Vagina (tissue), 2 donors: ENCODE results near the gene UQCC2. TPM values are rescaled to one million over a fixed set of nuclear protein-coding genes. Genes with fewer than 3 reads are reported as not detected.

Source experiments
- DNase-seq, 2 donors: peaks; one replicate each; pipeline ENCODE4 v3.0.0-alpha.2; 2017; ENCODE audit errors: extremely low spot score in 2 of 2
- H3K27ac ChIP-seq: fragments of 200-600 bp; sonication (generic); one replicate; pipeline ENCODE4 v1.5.1; 2019
- H3K27me3 ChIP-seq: fragments of 200-600 bp; sonication (generic); one replicate; pipeline ENCODE4 v1.5.1; 2019
- H3K36me3 ChIP-seq, 2 donors: fragments of 200-600 bp; sonication (generic); one replicate each; pipeline ENCODE4 v1.5.1; 2017 to 2019
- H3K4me1 ChIP-seq: fragments of 200-600 bp; sonication (generic); one replicate; pipeline ENCODE4 v1.5.1; 2019
- H3K4me3 ChIP-seq, 2 donors: fragments of 200-600 bp; sonication (generic); 1 replicate in 1 of 2; 2 replicates in 1 of 2; pipeline ENCODE4 v1.5.1; 2016 to 2019
- H3K9me3 ChIP-seq: fragments of 200-600 bp; sonication (generic); one replicate; pipeline ENCODE4 v1.5.1; 2019
- POLR2A ChIP-seq, 2 donors: fragments of 450-650 bp; IDR thresholded peaks; one replicate each; pipeline ENCODE4 v1.6.1; 2017; ENCODE audit warnings: antibody characterized with exemption in 2 of 2, mild to moderate bottlenecking in 2 of 2, moderate library complexity in 2 of 2
- POLR2AphosphoS5 ChIP-seq, 2 donors: sonication (generic); formaldehyde crosslinking; IDR thresholded peaks; one replicate each; pipeline ENCODE4 v1.9.0; 2017; ENCODE audit warnings: antibody characterized with exemption in 2 of 2, mild to moderate bottlenecking in 2 of 2, low read depth in 1 of 2; ENCODE audit not compliant: insufficient read depth in 1 of 2
- intact Hi-C: fragments of 100-400 bp; cut with DNase I; formaldehyde crosslinking; loops from one replicate; pipeline ENCODE4 v1.15.1; 2023
- total RNA-seq: library from RNA; depleted of rRNA; stranded (reverse); fragments of >200 nt; gene quantifications from one replicate; pipeline ENCODE4 v1.2.3, GENCODE V29; 2016
- TF ChIP-seq, protein P1 (sequence below), 3 experiments: fragments of 450-650 bp in 2 of 3; fragments of 200-600 bp in 1 of 3; sonication (generic) in 1 of 3; IDR thresholded peaks; one replicate each; pipeline ENCODE4 v1.5.1; 2017 to 2019; ENCODE audit warnings: antibody characterized with exemption in 3 of 3, mild to moderate bottlenecking in 2 of 3, moderate library complexity in 2 of 3

The UQCC2 gene
- total RNA-seq, 1 donor from 2014 or later, result 16.2 TPM

- DNase-seq, result no peak
- H3K36me3 ChIP-seq, result no peaks in the 10 kb centered on the region
- H3K27me3 ChIP-seq, result no peaks in the 10 kb centered on the region
- H3K4me1 ChIP-seq, result peaks cover 56% of the 10 kb centered on the region
- H3K4me3 ChIP-seq, result no peak overlapping the region
- TF ChIP-seq POLR2AphosphoS5 (IDR thresholded peaks at IDR 0.05; ENCODE audit: insufficient read depth in 1 of 2, low read depth in 1 of 2) (no peak), POLR2A (IDR thresholded peaks at IDR 0.05) (no peak)
- TF ChIP-seq, protein P1, sequence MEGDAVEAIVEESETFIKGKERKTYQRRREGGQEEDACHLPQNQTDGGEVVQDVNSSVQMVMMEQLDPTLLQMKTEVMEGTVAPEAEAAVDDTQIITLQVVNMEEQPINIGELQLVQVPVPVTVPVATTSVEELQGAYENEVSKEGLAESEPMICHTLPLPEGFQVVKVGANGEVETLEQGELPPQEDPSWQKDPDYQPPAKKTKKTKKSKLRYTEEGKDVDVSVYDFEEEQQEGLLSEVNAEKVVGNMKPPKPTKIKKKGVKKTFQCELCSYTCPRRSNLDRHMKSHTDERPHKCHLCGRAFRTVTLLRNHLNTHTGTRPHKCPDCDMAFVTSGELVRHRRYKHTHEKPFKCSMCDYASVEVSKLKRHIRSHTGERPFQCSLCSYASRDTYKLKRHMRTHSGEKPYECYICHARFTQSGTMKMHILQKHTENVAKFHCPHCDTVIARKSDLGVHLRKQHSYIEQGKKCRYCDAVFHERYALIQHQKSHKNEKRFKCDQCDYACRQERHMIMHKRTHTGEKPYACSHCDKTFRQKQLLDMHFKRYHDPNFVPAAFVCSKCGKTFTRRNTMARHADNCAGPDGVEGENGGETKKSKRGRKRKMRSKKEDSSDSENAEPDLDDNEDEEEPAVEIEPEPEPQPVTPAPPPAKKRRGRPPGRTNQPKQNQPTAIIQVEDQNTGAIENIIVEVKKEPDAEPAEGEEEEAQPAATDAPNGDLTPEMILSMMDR (IDR thresholded peaks at IDR 0.05), result no peak
- H3K9me3 ChIP-seq, result no peaks in the 10 kb centered on the region
- intact Hi-C loops, result no loop called here
- H3K27ac ChIP-seq, result no peak overlapping the region
Observed at GRCh38 chr6:33747823-33748222, 36.3 kb upstream of the UQCC2 start.

DNA sequence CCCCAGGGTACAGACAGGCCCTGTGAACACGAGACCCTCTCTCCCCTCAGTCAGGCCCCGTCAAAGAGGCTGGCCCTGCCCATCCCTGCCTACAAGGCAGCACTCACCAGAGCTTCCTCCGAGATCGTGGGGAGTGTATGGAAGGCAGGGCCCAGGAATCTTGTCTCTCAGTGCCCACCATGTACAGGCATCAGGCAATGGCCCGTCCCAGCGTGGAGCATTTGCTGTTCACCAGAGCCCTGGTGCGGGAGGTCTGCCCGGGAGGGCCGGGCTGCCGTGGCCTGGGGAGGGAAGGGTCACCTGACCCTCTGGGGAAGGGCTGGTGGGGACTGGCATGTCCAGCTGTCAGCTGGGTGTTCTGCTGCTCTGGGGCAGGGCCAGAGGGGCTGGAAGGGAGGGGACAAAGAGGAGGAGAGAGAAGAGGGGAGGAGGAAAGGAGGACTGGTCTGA is 35.2 kb upstream of the UQCC2 start, which contains the start of gene IP6K3:
IP6K3 (minus strand) TSS at position 255 of the 450 bp plus-strand sequence. CDS start 11,429 bp downstream, outside the sequence.
- no peaks in the 10 kb centered on the region for H3K27me3 ChIP-seq
- peak within 1 kb of the TSS; percentile 21 to 28 for H3K4me3 ChIP-seq
- no peaks in the 10 kb centered on the region for H3K9me3 ChIP-seq
- intact Hi-C loops, result no loop called here
- peak within 1 kb of the TSS; percentile 73 for H3K27ac ChIP-seq
- peaks cover 46% of the 10 kb centered on the region for H3K4me1 ChIP-seq
- no peak for DNase-seq
- H3K36me3 ChIP-seq, result no peaks in the 10 kb centered on the region
- peak in 1 of 2 donors; percentile 71 for TF ChIP-seq POLR2AphosphoS5 (IDR thresholded peaks at IDR 0.05; ENCODE audit: insufficient read depth in 1 of 2, low read depth in 1 of 2)
- TF ChIP-seq, protein P1 (IDR thresholded peaks at IDR 0.05), result no peak

GRCh38 chr6:33746036-33746600 is 34.6 kb upstream of the UQCC2 start:
- no peaks in the 10 kb centered on the region for H3K27me3 ChIP-seq
- H3K4me1 ChIP-seq, result peaks cover 40% of the 10 kb centered on the region
- no peaks in the 10 kb centered on the region for H3K9me3 ChIP-seq
- H3K27ac ChIP-seq, result peak overlapping the region; percentile 73
- no peak for DNase-seq
- no peaks in the 10 kb centered on the region for H3K36me3 ChIP-seq
- intact Hi-C loops, result no loop called here
- peak overlapping the region; percentile 21 to 28 for H3K4me3 ChIP-seq
- no peak for TF ChIP-seq POLR2A (IDR thresholded peaks at IDR 0.05)
- peak in 1 of 2 donors; percentile 59 for TF ChIP-seq POLR2AphosphoS5 (IDR thresholded peaks at IDR 0.05; ENCODE audit: insufficient read depth in 1 of 2, low read depth in 1 of 2)

- Histone ChIP-seq H3K27me3 (no peaks in the 10 kb centered on the region), H3K4me3 (peak overlapping the region in 1 of 2 donors; percentile 28), H3K27ac (peak overlapping the region; percentile 73), H3K36me3 (no peaks in the 10 kb centered on the region), H3K4me1 (peaks cover 35% of the 10 kb centered on the region), H3K9me3 (no peaks in the 10 kb centered on the region)
- TF ChIP-seq, protein P1 (IDR thresholded peaks at IDR 0.05), result no peak
- TF ChIP-seq POLR2AphosphoS5 (IDR thresholded peaks at IDR 0.05; ENCODE audit: insufficient read depth in 1 of 2, low read depth in 1 of 2) (no peak), POLR2A (IDR thresholded peaks at IDR 0.05) (no peak)
- no peak for DNase-seq
- intact Hi-C loops, result no loop called here
Observed at GRCh38 chr6:33745548-33745947, 34.0 kb upstream of the UQCC2 start.

DNA sequence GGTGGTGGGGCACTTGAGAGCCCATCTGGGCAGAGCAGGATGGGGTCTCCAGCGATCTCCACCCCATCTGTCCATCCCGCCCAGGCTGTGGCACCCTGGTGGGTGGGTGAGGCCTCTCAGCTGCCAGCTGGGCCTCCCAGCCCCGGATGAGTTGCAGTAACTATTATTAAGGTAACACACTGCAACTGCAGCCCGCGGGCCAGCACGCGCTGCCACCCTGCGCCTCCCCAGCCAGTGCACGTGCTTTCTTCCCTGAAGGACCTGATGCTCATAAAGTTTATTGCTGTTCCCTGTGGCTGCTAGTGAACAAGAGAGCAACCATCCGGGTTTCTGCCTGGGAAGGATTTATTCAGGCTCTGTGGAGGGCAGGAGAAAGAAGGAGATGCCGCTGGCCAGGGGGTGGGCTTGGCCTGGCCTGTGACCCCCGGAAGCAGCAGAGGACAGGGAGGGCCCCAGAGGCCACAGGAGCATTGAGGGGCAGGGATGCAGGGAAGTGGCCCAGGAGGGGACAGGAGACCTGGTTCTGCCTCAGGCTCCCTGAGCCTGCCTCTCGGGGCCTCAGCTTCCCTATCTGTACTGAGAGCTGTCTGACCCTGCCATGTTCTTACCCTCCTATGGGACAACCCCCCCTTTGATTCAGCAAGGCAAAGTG is 33.5 kb upstream of the UQCC2 start:
- H3K27ac ChIP-seq, result peak overlapping the region; percentile 73
- no peaks in the 10 kb centered on the region for H3K27me3 ChIP-seq
- no peaks in the 10 kb centered on the region for H3K36me3 ChIP-seq
- H3K9me3 ChIP-seq, result no peaks in the 10 kb centered on the region
- TF ChIP-seq POLR2AphosphoS5 (IDR thresholded peaks at IDR 0.05; ENCODE audit: insufficient read depth in 1 of 2, low read depth in 1 of 2), result peak in 1 of 2 donors; percentile 78
- TF ChIP-seq, protein P1 (IDR thresholded peaks at IDR 0.05), result no peak
- peaks cover 35% of the 10 kb centered on the region for H3K4me1 ChIP-seq
- no peak for DNase-seq
- intact Hi-C loops, result no loop called here
- H3K4me3 ChIP-seq, result no peak overlapping the region
